Activated T-helper 1 cell treated with anti-CD3 and anti-CD28 coated beads, Interleukin-12 subunit alpha, Interleukin-12 subunit beta, Interleukin-2, Interleukin-4 antibody, amounts not matched to agents 30 ng/mL and 10 ng/mL and 1 ng/mL, durations not matched to agents 14 hours and 24 hours and 36 hours (primary cell): Measurements from ENCODE around the gene LRRC15. TPM values are rescaled to one million over a fixed set of nuclear protein-coding genes. Genes with fewer than 3 reads are reported as not detected.

Experiments used
- DNase-seq: peaks from one replicate; pipeline ENCODE4 v3.0.0; 2021; ENCODE audit warnings: low spot score
- H3K27ac Mint-ChIP-seq: one replicate; pipeline ENCODE4 v1.8.0; 2021; ENCODE audit warnings: mild to moderate bottlenecking, mixed read lengths
- H3K27me3 Mint-ChIP-seq: one replicate; pipeline ENCODE4 v1.8.0; 2022; ENCODE audit warnings: mild to moderate bottlenecking, moderate library complexity, mixed read lengths; ENCODE audit not compliant: insufficient read depth
- H3K36me3 Mint-ChIP-seq: one replicate; pipeline ENCODE4 v1.8.0; 2021; ENCODE audit warnings: low read depth, mixed read lengths
- H3K4me1 Mint-ChIP-seq: one replicate; pipeline ENCODE4 v1.8.0; 2021; ENCODE audit warnings: low read depth, mixed read lengths
- H3K4me3 Mint-ChIP-seq: one replicate; pipeline ENCODE4 v1.8.0; 2021; ENCODE audit warnings: mild to moderate bottlenecking, moderate library complexity, mixed read lengths
- H3K9me3 Mint-ChIP-seq: one replicate; pipeline ENCODE4 v1.8.0; 2021; ENCODE audit warnings: mixed read lengths
- intact Hi-C: fragments of 100-400 bp; cut with micrococcal nuclease; formaldehyde crosslinking; loops from one replicate; pipeline ENCODE4 v1.15.1; 2024
- total RNA-seq: library from RNA; stranded (reverse); gene quantifications from 2 replicates; pipeline ENCODE4 v1.2.3, GENCODE V29; 2022

LRRC15 gene
- total RNA-seq, 1 donor from 2014 or later, result not detected

GRCh38 chr3:194396539-194396858 lies 27.0 kb upstream of the LRRC15 start:
- DNase-seq, result no peak
- Mint-ChIP-seq H3K27me3 (peaks cover 2% of the 10 kb centered on the region), H3K36me3 (peaks cover 2% of the 10 kb centered on the region), H3K4me3 (peak overlapping the region; percentile 76), H3K9me3 (peaks cover under 1% of the 10 kb centered on the region), H3K4me1 (peaks cover 57% of the 10 kb centered on the region), H3K27ac (peak overlapping the region; percentile 53)
- intact Hi-C loops, result loop anchor here (1.0 to 2.0 kb wide), 3 partner anchors 8 to 262 kb away; no protein-coding TSS in a partner anchor

DNA sequence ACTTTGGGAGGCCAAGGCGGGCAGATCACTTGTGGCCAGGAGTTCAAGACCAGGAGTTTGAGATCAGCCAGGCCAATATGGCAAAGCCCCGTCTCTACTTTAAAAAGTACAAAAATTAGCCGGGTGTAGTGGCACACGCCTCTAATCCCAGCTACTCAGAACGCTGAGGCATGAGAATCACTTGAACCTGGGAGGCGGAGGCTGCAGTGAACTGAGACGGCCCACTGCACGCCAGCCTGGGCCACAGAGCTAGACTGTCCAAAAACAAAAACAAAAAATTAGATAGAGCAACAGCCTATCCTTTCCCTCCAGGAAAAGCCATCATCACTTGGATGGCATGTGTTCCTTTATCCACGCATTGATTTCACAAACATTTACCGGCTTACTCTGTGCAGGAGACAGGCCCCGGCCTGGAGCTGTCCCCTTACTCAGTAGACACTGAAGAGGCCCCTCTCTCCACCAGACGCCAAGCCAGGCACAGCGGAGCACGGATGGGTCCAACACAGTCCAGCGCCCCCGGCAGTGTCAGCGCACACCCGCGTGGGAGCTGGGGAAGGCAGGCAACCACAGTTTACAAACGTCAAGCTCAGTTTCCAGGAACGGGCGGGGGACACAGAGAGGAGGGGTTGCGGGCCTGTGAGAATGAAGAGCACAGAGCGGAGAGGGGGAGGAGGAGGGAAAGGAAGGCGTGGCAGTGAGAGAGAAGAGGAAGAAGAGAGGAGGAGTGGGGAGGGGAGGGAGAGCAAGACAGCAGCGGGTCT lies 26.4 kb upstream of the LRRC15 start:
- peaks cover 4% of the 10 kb centered on the region for H3K27me3 Mint-ChIP-seq
- peak overlapping the region; percentile 76 for H3K4me3 Mint-ChIP-seq
- peaks cover 57% of the 10 kb centered on the region for H3K4me1 Mint-ChIP-seq

GRCh38 chr3:194395212-194395611 lies 25.7 kb upstream of the LRRC15 start:
- no peak for DNase-seq
- intact Hi-C loops, result no loop called here
- H3K4me1 Mint-ChIP-seq, result peaks cover 55% of the 10 kb centered on the region
- peaks cover 8% of the 10 kb centered on the region for H3K27me3 Mint-ChIP-seq
- H3K9me3 Mint-ChIP-seq, result peaks cover 12% of the 10 kb centered on the region
- peaks cover 2% of the 10 kb centered on the region for H3K36me3 Mint-ChIP-seq
- H3K27ac Mint-ChIP-seq, result peak overlapping the region; percentile 71
- peak overlapping the region; percentile 76 for H3K4me3 Mint-ChIP-seq

More for the DNA sequence above, 26.4 kb upstream of the LRRC15 start:
- peak; percentile 67 for DNase-seq
- Mint-ChIP-seq H3K9me3 (peaks cover 5% of the 10 kb centered on the region), H3K27ac (peak overlapping the region; percentile 53), H3K36me3 (peaks cover 2% of the 10 kb centered on the region)
- intact Hi-C loops, result loop anchor here (1.0 to 2.0 kb wide), 3 partner anchors 8 to 261 kb away; no protein-coding TSS in a partner anchor

DNA sequence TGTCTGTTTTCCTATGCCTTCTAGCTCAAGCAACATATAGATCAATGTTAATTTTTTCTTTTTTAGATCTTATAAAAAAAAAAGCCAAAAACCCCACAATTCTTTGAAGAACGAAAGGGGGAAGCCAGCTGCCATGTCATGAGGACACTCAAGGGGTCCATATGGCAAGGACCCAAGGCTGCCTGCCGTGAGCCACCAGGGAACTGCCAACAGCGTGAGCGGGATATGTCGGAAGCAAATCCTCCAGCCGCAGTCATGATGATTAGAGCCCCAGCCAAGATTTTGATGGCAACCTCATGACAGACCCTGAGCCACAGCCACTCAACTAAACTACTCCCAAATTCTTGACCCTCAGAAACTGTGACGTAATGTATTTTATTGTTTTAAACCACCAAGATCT lies 23.0 kb upstream of the LRRC15 start:
- no peak overlapping the region for H3K27ac Mint-ChIP-seq
- H3K27me3 Mint-ChIP-seq, result peaks cover 16% of the 10 kb centered on the region
- no peak for DNase-seq
- H3K4me3 Mint-ChIP-seq, result no peak overlapping the region
- intact Hi-C loops, result no loop called here
- no peaks in the 10 kb centered on the region for H3K36me3 Mint-ChIP-seq
- peaks cover 29% of the 10 kb centered on the region for H3K4me1 Mint-ChIP-seq
- H3K9me3 Mint-ChIP-seq, result peaks cover 17% of the 10 kb centered on the region

- Mint-ChIP-seq H3K27ac (no peak overlapping the region), H3K36me3 (no peaks in the 10 kb centered on the region), H3K4me1 (peaks cover 15% of the 10 kb centered on the region), H3K9me3 (peaks cover 17% of the 10 kb centered on the region), H3K27me3 (peaks cover 18% of the 10 kb centered on the region), H3K4me3 (no peak overlapping the region)
- intact Hi-C loops, result no loop called here
- no peak for DNase-seq
Measured at GRCh38 chr3:194390835-194391234, 21.3 kb upstream of the LRRC15 start.

GRCh38 chr3:194389269-194389668 lies 19.7 kb upstream of the LRRC15 start:
- DNase-seq, result no peak
- Mint-ChIP-seq H3K9me3 (peaks cover 17% of the 10 kb centered on the region), H3K4me3 (no peak overlapping the region), H3K4me1 (no peaks in the 10 kb centered on the region), H3K27me3 (peaks cover 18% of the 10 kb centered on the region), H3K27ac (no peak overlapping the region), H3K36me3 (no peaks in the 10 kb centered on the region)
- intact Hi-C loops, result no loop called here

DNA sequence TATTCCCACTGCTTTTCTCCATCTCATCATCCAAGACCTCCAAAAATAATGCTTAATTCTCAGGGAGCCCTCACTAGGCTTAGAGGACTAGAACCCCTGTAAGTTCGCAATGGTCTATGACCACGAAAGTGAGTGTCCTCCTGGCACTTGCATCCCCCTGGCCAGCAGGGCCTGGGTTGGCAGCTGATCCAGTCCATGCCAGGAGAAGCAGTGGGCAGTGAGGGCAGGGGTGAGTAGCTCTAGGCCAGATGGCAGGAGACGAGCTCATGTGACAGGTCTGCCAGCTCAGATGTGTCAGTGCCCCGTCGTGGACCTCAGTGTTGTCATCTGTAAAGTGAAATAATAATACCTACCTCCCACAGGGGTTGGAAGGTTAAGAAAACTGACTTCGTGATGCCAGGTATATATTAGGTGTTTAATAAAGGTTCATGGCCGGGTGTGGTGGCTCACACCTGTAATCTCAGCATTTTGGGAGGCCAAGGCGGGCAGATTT lies 18.4 kb upstream of the LRRC15 start:
- Mint-ChIP-seq H3K4me1 (no peaks in the 10 kb centered on the region), H3K36me3 (no peaks in the 10 kb centered on the region), H3K27ac (no peak overlapping the region), H3K4me3 (no peak overlapping the region), H3K27me3 (peaks cover 22% of the 10 kb centered on the region), H3K9me3 (peaks cover 17% of the 10 kb centered on the region)
- DNase-seq, result no peak
- intact Hi-C loops, result no loop called here

GRCh38 chr3:194387276-194387675 lies 17.7 kb upstream of the LRRC15 start:
- intact Hi-C loops, result no loop called here
- H3K27me3 Mint-ChIP-seq, result peaks cover 25% of the 10 kb centered on the region
- no peak overlapping the region for H3K27ac Mint-ChIP-seq
- no peaks in the 10 kb centered on the region for H3K36me3 Mint-ChIP-seq
- DNase-seq, result no peak
- H3K4me1 Mint-ChIP-seq, result peaks cover 4% of the 10 kb centered on the region
- H3K9me3 Mint-ChIP-seq, result peaks cover 17% of the 10 kb centered on the region
- H3K4me3 Mint-ChIP-seq, result no peak overlapping the region

DNA sequence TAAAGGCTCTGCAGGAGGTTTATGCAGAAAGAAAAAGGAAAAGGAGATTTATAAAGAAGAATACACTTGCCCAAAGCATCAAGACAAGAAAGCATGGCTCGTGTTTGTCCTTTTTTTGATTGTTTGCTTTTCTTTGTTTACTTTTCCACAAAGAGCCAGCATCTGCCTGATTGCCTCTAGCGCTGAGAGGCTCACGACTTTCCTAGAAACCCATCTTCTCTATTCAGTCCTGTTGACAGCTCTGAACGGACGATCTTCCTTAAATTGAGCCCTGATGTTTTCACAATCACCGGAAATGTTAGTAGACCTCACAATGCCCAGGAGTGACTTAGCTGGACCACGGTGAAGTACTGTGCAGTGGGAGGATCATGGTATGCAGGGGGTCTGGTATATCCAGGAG lies 17.1 kb upstream of the LRRC15 start:
- Mint-ChIP-seq H3K4me1 (peaks cover 4% of the 10 kb centered on the region), H3K27ac (no peak overlapping the region), H3K27me3 (peaks cover 25% of the 10 kb centered on the region), H3K9me3 (peaks cover 17% of the 10 kb centered on the region), H3K4me3 (no peak overlapping the region), H3K36me3 (no peaks in the 10 kb centered on the region)
- no peak for DNase-seq
- intact Hi-C loops, result no loop called here

- H3K36me3 Mint-ChIP-seq, result no peaks in the 10 kb centered on the region
- intact Hi-C loops, result no loop called here
- no peak overlapping the region for H3K27ac Mint-ChIP-seq
- H3K4me3 Mint-ChIP-seq, result no peak overlapping the region
- DNase-seq, result no peak
- peaks cover 13% of the 10 kb centered on the region for H3K9me3 Mint-ChIP-seq
- peaks cover 23% of the 10 kb centered on the region for H3K27me3 Mint-ChIP-seq
- peaks cover 4% of the 10 kb centered on the region for H3K4me1 Mint-ChIP-seq
Measured at GRCh38 chr3:194386066-194386465, 16.5 kb upstream of the LRRC15 start.

GRCh38 chr3:194384569-194385001 lies 15.0 kb upstream of the LRRC15 start:
- Mint-ChIP-seq H3K4me1 (peaks cover 4% of the 10 kb centered on the region), H3K4me3 (no peak overlapping the region), H3K36me3 (no peaks in the 10 kb centered on the region), H3K27ac (no peak overlapping the region), H3K27me3 (peaks cover 18% of the 10 kb centered on the region), H3K9me3 (peaks cover 3% of the 10 kb centered on the region)
- no peak for DNase-seq
- intact Hi-C loops, result no loop called here

DNA sequence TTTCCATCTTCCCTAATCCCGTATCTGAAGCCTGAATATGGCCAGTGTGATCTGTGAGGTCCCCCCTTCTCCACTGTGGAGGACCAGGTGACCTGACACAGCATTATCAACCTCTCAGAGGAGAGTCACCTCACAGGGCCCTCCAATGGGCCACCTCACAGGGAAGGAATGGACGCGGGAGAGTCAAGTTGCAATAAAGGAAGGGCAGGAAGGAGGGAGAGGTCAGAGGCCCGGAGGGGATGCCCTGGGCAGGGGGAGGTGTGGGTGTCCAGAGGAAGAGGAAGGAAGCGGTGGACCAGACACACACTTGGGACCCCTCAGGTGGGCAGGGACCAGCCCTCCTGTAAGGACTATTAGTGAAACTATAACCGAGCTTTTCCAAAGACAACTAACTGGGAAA lies 14.6 kb upstream of the LRRC15 start:
- Mint-ChIP-seq H3K4me3 (no peak overlapping the region), H3K36me3 (no peaks in the 10 kb centered on the region)

DNA sequence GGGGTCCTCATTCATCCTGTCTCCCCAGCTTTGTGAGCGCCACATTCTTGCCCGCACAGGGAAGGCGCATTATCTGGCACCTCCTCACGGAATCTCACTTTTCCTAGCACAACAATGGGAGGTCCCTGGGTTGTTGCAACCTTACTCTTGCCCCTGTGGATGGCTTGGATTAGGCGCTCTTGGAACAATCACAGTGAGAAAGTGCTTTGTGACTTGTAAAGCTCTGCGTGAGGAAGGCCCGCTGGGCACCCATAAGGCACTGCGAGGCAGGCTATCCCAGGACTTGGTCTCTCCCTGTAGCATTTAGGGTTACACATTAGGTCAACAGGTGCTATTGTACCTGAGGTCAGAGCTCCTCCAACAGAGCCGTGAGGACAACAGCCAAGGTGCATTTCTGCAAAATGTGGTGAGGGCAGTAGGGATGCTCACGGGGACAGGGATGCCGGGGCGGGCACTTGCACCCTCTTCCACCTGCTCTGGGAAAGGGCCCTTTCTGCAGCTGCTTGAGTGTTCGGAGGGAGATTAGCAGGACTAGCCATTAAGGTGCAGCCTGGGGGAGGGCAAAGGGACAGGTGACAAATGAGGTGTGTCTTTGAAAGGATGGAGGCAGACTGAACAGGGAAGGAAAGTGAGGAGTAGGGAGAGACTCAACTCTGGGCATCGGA lies 13.9 kb upstream of the LRRC15 start:
- Mint-ChIP-seq H3K27ac (no peak overlapping the region), H3K9me3 (no peaks in the 10 kb centered on the region), H3K36me3 (no peaks in the 10 kb centered on the region), H3K4me1 (peaks cover 4% of the 10 kb centered on the region), H3K27me3 (peaks cover 16% of the 10 kb centered on the region), H3K4me3 (no peak overlapping the region)
- intact Hi-C loops, result no loop called here
- DNase-seq, result no peak

More for the DNA sequence above, 14.6 kb upstream of the LRRC15 start:
- Mint-ChIP-seq H3K27ac (no peak overlapping the region), H3K27me3 (peaks cover 15% of the 10 kb centered on the region), H3K4me1 (peaks cover 4% of the 10 kb centered on the region), H3K9me3 (no peaks in the 10 kb centered on the region)
- intact Hi-C loops, result no loop called here
- DNase-seq, result no peak
